ENCODE results near the gene CATSPERD.

DNA sequence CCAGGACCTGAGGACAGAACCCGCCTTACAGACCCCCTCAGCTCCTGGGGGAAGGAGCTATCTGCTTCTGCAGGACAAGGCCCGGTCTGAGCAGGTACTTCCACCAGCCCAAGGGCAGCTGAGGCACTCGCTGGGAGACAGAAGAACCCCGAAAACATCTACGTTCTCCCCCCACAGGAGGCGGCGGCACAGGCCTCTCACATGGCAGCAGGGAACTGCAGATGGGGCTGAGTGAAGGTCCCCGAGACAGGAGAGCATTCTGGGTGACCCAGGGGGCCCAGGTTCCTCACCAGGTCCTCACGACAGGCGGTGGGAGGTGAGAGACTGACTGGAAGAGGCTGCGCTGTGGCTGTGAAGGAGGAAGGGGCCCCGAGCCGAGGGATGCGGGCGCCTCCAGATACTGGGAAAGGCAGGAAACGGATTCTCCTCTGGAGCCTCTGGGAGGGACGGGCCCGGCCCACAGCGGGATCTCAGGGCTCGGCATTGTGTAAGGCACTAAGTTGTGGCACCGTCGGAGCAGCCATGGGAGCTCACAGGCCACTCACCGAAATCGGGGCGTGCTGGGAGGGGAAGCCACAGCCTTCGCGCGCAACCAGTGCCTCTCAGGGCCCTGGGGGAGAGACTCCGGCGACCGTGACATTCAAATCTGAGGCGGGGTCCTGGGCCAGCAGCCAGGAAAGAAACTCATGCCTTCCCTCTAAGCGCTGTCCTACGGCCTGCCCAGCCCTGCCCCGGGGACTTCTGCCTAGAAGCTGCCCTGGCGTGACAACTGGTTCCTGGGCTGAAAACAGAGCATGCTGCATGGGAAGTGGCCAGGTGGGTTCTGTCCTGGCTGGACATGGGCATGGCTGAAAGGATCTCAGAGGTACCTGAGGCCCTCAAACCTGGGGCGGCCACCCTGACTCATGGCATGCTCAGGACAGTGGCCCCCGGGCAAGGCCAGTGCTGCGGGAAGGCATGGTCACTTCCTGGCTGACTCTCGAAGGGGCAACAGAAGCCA lies 16.3 kb upstream of the CATSPERD start:
- TF ChIP-seq EZH2 (IDR thresholded peaks at IDR 0.05; ENCODE audit: low read length, unreplicated experiment), result no peak
- TF ChIP-seq, protein P1, sequence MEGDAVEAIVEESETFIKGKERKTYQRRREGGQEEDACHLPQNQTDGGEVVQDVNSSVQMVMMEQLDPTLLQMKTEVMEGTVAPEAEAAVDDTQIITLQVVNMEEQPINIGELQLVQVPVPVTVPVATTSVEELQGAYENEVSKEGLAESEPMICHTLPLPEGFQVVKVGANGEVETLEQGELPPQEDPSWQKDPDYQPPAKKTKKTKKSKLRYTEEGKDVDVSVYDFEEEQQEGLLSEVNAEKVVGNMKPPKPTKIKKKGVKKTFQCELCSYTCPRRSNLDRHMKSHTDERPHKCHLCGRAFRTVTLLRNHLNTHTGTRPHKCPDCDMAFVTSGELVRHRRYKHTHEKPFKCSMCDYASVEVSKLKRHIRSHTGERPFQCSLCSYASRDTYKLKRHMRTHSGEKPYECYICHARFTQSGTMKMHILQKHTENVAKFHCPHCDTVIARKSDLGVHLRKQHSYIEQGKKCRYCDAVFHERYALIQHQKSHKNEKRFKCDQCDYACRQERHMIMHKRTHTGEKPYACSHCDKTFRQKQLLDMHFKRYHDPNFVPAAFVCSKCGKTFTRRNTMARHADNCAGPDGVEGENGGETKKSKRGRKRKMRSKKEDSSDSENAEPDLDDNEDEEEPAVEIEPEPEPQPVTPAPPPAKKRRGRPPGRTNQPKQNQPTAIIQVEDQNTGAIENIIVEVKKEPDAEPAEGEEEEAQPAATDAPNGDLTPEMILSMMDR (conservative IDR thresholded peaks at IDR 0.05; ENCODE audit: low read depth, low read length), result no peak
